NCI-H2171 treated with DMSO at 0.1 percent for 48 hours (cell line): ENCODE data around the gene METTL17.
"Not testable (repeated sequence)": the region's sequence is repeated elsewhere in the genome, so short reads cannot be mapped to it uniquely, and the experiment has no call there.

Experiments
- DNase-seq: peaks from one replicate; lab custom pipeline; 2025; lab: John Stamatoyannopoulos, UW

The METTL17 gene, protein sequence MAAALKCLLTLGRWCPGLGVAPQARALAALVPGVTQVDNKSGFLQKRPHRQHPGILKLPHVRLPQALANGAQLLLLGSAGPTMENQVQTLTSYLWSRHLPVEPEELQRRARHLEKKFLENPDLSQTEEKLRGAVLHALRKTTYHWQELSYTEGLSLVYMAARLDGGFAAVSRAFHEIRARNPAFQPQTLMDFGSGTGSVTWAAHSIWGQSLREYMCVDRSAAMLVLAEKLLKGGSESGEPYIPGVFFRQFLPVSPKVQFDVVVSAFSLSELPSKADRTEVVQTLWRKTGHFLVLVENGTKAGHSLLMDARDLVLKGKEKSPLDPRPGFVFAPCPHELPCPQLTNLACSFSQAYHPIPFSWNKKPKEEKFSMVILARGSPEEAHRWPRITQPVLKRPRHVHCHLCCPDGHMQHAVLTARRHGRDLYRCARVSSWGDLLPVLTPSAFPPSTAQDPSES

GRCh38 chr14:20989787-20990600 is at the start of gene METTL17:
Gene METTL17 (plus strand): TSS chr14:20989980. CDS start chr14:20990003, 23 bp downstream.
- peak; percentile 100 for DNase-seq

DNA sequence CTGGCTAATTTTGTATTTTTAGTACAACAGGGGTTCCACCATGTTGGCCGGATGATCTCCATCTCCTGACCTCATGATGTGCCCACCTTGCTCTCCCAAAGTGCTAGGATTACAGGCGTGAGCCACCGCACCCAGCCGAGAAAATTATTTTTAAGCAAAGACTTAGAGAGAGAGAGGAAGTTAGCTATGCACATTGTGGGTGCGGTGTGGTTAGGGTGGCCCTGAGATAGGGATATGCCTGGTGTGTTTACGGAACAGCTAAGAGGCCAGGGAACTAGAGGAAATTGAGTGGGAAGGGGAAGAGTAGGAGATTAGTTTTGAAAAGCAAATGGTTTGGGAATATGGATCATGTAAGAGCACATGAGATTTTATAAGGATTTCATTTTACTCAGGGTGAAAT is 44.6 kb upstream of the METTL17 start:
- DNase-seq = not testable (repeated sequence)

DNA sequence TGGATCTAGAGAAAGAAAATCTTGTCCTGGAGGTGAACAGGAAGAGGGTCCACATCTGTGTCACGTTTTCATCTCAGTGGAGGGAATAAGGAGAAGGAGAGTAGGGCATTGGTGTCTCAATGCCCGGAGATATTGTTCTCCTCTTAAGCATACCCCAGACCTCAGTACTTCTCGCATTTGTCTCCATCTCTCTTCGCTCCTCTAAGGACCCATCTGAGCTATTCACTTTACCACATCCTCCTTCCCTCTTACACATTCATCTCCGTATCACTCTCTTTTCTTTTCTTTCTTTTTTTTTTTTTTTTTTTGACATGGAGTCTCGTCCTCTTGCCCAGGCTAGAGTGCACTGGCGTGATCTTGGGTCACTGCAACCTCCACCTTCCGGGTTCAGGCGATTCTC is 43.1 kb upstream of the METTL17 start:
- DNase-seq = not testable (repeated sequence)

- not testable (repeated sequence) for DNase-seq
Observed at GRCh38 chr14:20954736-20955537, 34.8 kb upstream of the METTL17 start, which contains the start of gene RNASE2. Gene RNASE2 (plus strand): TSS chr14:20955487. CDS start chr14:20955772, 285 bp downstream.

DNA sequence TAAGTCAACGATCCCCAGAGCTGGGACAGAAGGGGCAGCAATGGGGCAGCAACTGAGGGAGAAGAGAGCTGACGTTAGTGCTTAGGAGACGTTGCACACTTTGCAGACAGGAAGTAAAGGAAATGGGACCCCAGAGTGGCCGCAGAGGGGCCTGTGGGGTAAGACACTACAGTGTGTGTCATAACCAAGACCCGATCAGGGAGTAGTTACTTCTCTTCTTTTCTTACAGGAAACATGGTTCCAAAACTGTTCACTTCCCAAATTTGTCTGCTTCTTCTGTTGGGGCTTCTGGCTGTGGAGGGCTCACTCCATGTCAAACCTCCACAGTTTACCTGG is 34.3 kb upstream of the METTL17 start:
- not testable (repeated sequence) for DNase-seq

DNA sequence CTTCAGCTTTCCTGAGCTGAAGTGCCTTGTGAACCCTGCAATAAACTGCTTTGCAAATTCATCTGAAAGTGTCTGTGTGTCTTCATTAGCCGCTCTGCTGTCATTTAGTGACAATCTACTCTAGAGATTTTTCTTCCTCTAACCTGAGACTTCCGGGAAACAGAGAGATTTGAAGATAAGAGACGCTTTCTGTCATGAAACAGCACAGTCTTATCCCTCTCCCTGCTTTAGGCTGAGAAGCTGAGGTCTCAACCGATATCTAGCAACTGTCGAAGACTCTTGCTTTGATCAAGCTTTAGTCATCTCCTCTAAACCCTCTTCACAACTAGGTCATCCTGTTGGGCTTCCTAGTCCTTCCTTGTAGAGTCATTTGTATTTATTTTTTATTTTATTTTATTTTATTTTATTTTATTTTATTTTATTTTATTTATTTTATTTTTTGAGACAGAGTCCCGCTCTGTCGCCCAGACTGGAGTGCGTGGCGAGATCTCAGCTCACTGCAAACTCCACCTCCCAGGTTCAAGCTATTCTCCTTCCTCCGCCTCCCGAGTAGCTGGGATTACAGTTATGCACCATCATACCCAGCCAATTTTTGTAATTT is 33.3 kb upstream of the METTL17 start:
- no peak for DNase-seq

DNA sequence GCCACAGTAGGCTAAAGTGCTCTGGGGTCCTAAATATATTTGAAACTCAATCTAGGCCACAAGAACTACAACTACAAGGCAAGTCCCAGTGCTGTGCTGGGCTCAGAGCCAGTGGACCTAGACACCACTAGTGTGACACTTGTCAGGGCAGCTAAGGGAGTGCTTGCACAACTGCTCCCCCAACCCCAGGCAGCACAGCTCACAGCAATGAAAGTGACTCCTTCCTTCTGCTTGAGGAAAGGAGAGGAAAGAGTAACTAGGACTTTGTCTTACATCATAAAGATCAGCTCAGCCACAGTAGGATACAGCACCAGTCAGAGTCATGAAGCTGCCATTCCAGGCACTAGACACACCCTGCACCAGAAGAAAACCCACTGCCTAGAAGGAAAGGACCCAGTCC is 30.8 kb upstream of the METTL17 start:
- not testable (repeated sequence) for DNase-seq

GRCh38 chr14:20969336-20969735 is 20.4 kb upstream of the METTL17 start:
- DNase-seq = no peak

- DNase-seq = no peak
Observed at GRCh38 chr14:20970647-20970982, 19.2 kb upstream of the METTL17 start.

DNA sequence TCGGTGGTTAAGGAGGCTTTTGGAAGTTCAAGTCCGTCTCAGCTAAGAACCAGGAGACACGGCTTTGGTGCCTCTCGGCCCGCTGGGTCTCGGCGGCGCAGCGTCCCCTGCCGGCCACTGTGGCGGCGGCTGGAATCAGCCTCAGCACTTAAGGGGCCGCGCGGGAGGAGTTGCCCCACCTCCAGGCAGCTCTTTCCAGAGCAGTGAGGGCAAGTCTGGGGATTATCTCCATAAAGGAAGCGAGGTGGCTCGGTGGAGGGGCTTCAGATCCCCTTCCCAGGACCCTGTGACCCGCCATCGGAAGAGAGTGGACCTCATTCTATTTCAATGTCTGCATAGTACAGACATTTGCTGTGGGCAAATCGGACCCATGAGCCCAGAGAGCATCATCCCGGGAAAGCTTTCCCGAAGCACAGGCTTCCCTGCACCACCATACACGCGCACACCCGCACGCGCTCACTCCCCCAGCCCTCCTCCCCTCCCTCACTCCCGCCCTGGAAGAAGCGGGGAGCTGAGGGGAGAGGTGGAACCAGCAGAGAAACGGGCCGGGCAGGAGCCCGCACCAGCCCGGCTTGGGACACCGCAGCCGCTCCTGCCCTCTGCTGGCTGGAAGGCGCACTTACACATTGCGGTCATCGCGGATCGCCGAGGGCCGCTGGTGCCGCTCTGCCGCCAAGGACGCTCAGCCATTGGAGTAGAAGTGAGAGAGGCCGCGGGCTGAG is 18.6 kb upstream of the METTL17 start:
- peak; percentile 89 for DNase-seq

- no peak for DNase-seq
Observed at GRCh38 chr14:20971705-20972021, 18.1 kb upstream of the METTL17 start.

DNA sequence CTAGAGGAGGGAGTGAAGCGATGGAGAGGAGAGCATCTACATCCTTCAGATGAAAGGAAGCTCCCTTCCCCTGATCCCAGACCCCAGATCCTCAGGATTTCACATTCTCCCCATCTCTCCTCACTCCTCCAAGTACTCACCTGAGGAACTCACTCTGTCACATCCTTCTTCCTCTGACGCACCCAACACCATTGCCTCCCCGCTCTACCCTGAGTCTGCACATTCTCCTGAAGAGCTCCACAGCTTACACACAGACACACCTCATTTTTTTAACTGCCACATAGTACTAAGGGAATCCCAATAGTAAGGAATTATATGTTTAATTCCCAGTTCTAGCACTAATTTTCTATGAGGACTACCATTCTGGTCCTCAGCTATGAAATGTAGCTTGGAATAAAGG is 16.3 kb upstream of the METTL17 start:
- DNase-seq = no peak

GRCh38 chr14:20976291-20976690 is 13.5 kb upstream of the METTL17 start:
- no peak for DNase-seq

DNA sequence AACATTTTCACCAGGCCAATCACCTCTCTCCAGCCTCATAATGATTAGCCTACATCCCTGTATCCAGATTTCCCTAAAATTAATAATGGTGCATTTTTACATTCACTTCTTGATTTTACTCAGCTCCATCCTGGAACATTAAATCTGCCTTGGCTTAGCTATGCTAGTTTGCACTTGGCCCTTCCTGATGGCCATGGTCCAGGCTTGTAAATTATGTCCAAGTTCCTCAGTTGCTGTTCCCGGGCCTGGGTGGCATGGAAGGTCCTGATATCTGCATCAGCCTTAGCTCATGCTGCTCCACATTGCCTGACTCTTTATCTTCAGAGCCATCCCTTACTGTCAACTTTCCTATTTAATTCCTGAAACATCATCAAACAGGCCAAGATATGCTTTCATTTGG is 11.1 kb upstream of the METTL17 start:
- no peak for DNase-seq

GRCh38 chr14:20980906-20981305 is 8.9 kb upstream of the METTL17 start:
- no peak for DNase-seq

- DNase-seq = no peak
Observed at GRCh38 chr14:20982646-20983369, 7.0 kb upstream of the METTL17 start.

GRCh38 chr14:20985650-20986049 is 4.1 kb upstream of the METTL17 start:
- DNase-seq = not testable (repeated sequence)

DNA sequence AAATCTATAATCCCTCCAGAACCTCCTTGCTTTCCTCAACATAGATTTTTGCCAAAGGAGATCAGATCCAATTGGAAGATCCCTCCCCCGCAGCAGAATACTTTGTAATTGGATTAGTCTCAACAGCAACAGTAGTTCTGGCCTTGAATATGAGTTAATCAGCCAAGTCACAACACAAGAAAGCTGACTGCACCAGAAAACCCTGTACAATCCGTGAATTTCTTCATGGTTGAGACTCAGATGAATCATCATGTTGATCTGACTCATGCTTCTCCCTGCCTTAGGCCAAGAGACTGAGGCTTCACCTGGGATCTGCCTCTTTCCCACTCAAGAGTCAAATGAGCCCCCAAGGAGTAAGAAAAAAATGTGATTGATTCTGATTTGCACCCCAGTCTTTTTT is 3.0 kb upstream of the METTL17 start:
- DNase-seq = no peak

DNA sequence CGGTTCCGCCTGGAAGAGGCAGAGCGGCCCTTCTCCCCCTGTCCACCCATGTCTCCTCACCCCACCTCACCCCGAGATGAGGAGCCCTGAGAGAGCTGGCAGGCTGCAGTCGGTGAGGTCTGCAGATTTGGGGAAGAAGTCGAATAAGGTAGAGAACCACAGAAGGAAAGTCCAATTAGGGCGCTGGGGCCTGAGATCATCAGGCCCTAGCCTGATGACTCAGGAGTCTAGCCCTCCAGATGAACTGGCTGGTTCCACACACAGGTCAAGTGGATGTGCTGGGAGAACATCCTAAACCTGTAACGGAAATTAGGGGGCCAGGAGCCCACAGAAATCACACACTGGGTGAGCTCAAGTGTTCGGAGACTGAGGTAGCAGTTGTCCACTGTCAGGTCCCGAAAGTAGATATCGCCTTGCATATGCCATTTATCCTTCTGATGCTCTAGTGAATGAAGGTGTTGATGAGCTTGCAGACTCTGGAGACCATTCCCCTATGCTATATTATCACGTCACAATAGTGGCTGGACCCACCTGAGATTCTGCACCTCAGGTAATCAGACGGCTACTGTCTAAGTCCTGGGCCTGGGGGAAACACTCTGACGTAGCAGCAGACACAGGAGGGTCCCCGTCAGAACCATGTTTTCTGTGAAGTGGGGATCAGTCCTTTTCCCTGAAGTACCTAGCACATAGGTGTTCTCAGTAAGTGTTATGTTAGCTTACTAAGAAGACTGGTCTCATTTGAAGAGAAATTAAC is 886 bp upstream of the METTL17 start:
- no peak for DNase-seq

DNA sequence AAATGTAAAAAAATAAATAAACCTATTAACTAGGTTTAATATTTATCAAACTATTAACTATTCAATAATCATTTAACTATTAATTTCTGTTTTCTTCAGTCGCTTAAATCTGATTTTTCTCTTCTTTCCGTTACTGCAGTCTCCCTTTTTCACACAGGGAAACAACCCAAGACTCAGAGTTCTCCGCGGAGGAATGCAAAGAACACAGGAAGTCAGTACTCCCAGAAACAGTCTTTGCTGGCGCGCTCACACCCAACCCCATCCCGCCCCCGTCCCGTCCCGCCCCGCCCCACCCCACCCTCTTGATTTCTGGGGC is 351 bp upstream of the METTL17 start:
- DNase-seq = no peak
